GM21390 (cell line): ENCODE data around the gene PAQR6.
"Not testable (repeated sequence)": the region's sequence is repeated elsewhere in the genome, so short reads cannot be mapped to it uniquely, and the experiment has no call there.

ENCODE experiments used
- ATAC-seq: cut with Tn5 transposase; IDR thresholded peaks from one replicate; pipeline ENCODE4 v1.9.1; 2021; ENCODE audit not compliant: unreplicated experiment

Gene PAQR6

GRCh38 chr1:156233426-156234127 lies 14.3 kb downstream of the PAQR6 start:
- ATAC-seq: no peak

GRCh38 chr1:156232201-156232894 lies 15.5 kb downstream of the PAQR6 start:
- ATAC-seq: no peak

DNA sequence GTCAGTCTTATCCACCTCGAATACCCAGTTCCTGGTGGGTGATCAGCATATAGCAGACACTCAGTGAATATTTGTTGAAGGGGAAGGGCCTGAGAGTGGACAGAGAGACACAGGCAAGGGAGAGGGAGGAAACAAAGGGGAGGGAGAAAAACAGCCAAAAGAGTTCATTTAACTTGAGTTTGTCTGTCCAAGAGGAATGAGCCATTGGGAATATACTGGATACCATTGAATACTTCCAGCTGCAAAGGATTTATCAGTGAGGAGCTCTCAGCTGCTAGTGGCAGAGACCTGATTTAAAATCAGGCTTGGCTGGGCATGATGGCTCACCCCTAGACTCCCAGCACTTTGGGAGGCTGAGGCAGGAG lies 17.4 kb downstream of the PAQR6 start:
- no peak for ATAC-seq

DNA sequence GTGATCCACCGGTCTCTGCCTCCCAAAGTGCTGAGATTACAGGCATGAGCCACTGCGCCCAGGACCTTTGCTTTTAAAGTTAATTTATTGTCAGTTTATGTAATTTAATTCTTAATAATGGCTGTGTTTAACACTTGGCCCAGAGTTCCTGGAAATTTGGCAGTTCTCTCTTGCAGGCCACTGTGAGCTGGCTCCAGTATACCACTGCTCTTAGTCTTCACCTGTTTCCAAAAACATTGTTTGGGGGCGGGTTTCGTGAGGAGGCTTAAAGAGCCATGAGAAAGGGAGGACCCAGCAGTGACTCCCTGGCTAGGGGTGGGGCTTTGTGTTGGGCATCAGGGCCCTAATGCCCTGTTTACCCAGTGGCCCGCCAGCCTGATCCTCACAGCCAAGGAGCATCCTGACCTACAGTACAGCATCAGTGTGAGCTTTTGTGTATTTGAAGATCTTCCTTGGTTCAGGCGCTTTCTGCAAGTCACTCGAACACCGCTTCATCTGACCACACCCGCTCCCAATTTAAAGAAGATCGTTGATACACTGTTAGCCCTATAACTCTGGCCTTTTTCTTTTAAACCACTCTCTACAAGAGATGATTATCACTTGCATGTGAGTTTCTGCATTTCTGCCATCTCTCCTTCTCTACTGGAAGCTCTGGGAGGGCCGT lies 17.9 kb downstream of the PAQR6 start:
- ATAC-seq: no peak

GRCh38 chr1:156228501-156228900 lies 19.4 kb downstream of the PAQR6 start:
- no peak for ATAC-seq

GRCh38 chr1:156226782-156227181 lies 21.1 kb downstream of the PAQR6 start:
- no peak for ATAC-seq

DNA sequence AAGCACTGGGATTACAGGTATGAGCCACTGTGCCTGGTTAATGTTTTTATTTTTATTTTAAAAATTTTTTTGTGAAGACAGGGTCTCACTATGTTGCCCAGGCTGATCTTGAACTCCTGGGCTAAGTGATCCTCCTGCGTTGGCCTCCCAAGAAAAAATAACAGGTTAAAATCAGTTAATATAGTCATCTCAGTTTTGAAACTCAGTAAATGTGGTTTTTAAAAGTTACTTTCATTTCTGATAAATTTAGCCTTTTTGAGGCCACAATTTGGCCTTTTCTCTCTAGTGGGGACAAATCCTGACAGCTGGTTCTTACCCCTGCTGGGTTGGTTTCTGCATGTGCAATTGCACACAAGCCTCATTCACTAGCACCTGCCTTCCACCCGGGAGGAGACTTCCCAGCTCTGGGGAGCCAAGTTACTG lies 21.7 kb downstream of the PAQR6 start:
- ATAC-seq: peak; percentile 60

GRCh38 chr1:156225677-156226014 lies 22.2 kb downstream of the PAQR6 start:
- ATAC-seq: no peak

- ATAC-seq: no peak
These were observed 25.7 kb downstream of the PAQR6 start for GRCh38 chr1:156221986-156222692.

DNA sequence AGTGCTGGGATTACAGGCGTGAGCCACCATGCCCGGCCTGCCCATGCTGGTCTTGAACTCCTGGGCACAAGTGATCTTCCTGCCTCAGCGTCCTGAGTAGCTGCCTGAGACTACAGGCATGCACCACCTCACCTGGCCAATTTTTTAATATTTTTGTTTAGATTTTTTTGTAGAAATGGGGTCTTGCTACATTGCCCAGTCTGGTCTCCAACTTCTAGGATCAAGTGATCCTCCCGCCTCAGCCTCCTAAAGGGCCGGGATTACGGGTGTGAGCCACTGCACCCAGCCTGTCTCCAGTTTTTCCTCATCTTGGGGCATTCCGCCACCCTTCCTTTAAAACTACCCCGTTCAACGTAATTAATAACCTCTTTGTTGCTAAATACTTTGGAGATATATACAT lies 27.6 kb downstream of the PAQR6 start:
- ATAC-seq: no peak

GRCh38 chr1:156217871-156218270 lies 30.0 kb downstream of the PAQR6 start:
- ATAC-seq: no peak

- ATAC-seq: not testable (repeated sequence)
These were observed 31.3 kb downstream of the PAQR6 start for GRCh38 chr1:156216361-156217086.

- ATAC-seq: no peak
These were observed 33.7 kb downstream of the PAQR6 start for GRCh38 chr1:156214024-156214748.

- no peak for ATAC-seq
These were observed 34.3 kb downstream of the PAQR6 start for GRCh38 chr1:156213644-156213966.

GRCh38 chr1:156212833-156213643 lies 34.8 kb downstream of the PAQR6 start, which contains the start of gene PMF1:
PMF1 (plus strand) TSS chr1:156213007; CDS start chr1:156213016, 9 bp downstream.
- peak; percentile 85 for ATAC-seq

GRCh38 chr1:156212130-156212529 lies 35.7 kb downstream of the PAQR6 start:
- ATAC-seq: no peak

DNA sequence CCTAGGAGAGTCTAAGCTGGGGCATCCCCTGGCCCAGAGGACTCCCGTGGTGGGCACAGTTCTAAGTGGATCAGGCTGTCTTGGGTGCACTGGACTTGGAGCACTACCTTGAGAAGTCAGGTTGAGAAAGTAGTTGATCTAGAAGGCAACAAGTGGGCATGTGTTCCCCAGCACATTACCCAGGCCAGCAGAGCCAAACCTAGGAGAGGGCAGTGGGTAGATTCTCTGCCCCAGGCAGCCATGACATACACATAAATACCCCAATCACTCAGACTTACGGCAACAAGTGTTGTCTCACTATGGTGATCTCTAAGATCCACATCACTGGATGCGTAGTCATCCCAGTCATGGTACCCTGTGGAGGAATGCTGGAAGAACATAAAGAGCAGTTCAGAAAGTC lies 36.6 kb downstream of the PAQR6 start:
- ATAC-seq: no peak

GRCh38 chr1:156204686-156205085 lies 43.2 kb downstream of the PAQR6 start:
- no peak for ATAC-seq

GRCh38 chr1:156203331-156203730 lies 44.5 kb downstream of the PAQR6 start:
- no peak for ATAC-seq

DNA sequence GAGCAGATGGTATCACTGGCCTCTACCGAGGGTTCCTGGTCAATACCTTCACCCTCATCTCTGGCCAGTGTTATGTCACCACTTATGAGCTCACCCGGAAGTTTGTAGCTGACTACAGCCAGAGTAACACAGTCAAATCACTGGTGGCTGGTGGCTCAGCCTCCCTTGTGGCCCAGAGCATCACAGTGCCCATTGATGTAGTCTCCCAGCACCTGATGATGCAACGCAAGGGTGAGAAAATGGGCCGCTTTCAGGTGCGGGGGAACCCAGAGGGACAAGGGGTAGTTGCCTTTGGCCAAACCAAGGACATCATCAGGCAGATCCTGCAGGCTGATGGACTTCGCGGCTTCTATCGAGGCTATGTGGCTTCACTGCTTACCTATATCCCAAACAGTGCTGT lies 47.8 kb downstream of the PAQR6 start:
- no peak for ATAC-seq
